Measurements from ENCODE around the gene ADARB1. TPM values are rescaled to one million over a fixed set of nuclear protein-coding genes. Genes with fewer than 3 reads are reported as not detected.

ADARB1 gene
- total RNA-seq, 2 donors from 2014 or later, result 72.4 to 85.6 TPM

GRCh38 chr21:45069085-45069484 is 5.3 kb upstream of the ADARB1 start:
- DNase-seq (ENCODE audit: low spot score), result no peak
- intact Hi-C loops (cut with DNase I), result no loop called here

- intact Hi-C loops (cut with DNase I), result no loop called here
- DNase-seq (ENCODE audit: low spot score), result no peak
These were observed 4.7 kb upstream of the ADARB1 start for GRCh38 chr21:45069711-45070110.

GRCh38 chr21:45071078-45071873 is 3.1 kb upstream of the ADARB1 start:
- intact Hi-C loops (cut with DNase I), result no loop called here
- DNase-seq (ENCODE audit: low spot score), result no peak

- intact Hi-C loops (cut with DNase I), result no loop called here
- DNase-seq (ENCODE audit: low spot score), result no peak
These were observed 2.3 kb upstream of the ADARB1 start for GRCh38 chr21:45071874-45072737.

- DNase-seq (ENCODE audit: low spot score), result no peak
- intact Hi-C loops (cut with DNase I), result no loop called here
These were observed 1.6 kb upstream of the ADARB1 start for GRCh38 chr21:45072738-45073300.

- intact Hi-C loops (cut with DNase I), result no loop called here
- DNase-seq (ENCODE audit: low spot score), result no peak
These were observed 906 bp upstream of the ADARB1 start for GRCh38 chr21:45073301-45074047.

- no peak for DNase-seq (ENCODE audit: low spot score)
- intact Hi-C loops (cut with DNase I), result no loop called here
These were observed 627 bp downstream of the ADARB1 start for GRCh38 chr21:45074818-45075595.

GRCh38 chr21:45075596-45076244 is 1.3 kb downstream of the ADARB1 start:
- intact Hi-C loops (cut with DNase I), result no loop called here
- no peak for DNase-seq (ENCODE audit: low spot score)

- no peak for DNase-seq (ENCODE audit: low spot score)
- intact Hi-C loops (cut with DNase I), result no loop called here
These were observed 1.9 kb downstream of the ADARB1 start for GRCh38 chr21:45076245-45076711.

- intact Hi-C loops (cut with DNase I), result no loop called here
- no peak for DNase-seq (ENCODE audit: low spot score)
These were observed 4.0 kb downstream of the ADARB1 start for GRCh38 chr21:45078371-45078770.

- DNase-seq (ENCODE audit: low spot score), result no peak
- intact Hi-C loops (cut with DNase I), result no loop called here
These were observed 4.5 kb downstream of the ADARB1 start for GRCh38 chr21:45078877-45079281.

- DNase-seq (ENCODE audit: low spot score), result no peak
- intact Hi-C loops (cut with DNase I), result no loop called here
These were observed 5.0 kb downstream of the ADARB1 start for GRCh38 chr21:45079351-45079750.

- intact Hi-C loops (cut with DNase I), result no loop called here
- DNase-seq (ENCODE audit: low spot score), result no peak
These were observed 5.9 kb downstream of the ADARB1 start for GRCh38 chr21:45080232-45080631.

- DNase-seq (ENCODE audit: low spot score), result no peak
- intact Hi-C loops (cut with DNase I), result no loop called here
These were observed 6.4 kb downstream of the ADARB1 start for GRCh38 chr21:45080639-45081414.

GRCh38 chr21:45081636-45082035 is 7.3 kb downstream of the ADARB1 start:
- intact Hi-C loops (cut with DNase I), result no loop called here

GRCh38 chr21:45082736-45083135 is 8.4 kb downstream of the ADARB1 start:
- intact Hi-C loops (cut with DNase I), result no loop called here
- DNase-seq (ENCODE audit: low spot score), result no peak

More at GRCh38 chr21:45081636-45082035, 7.3 kb downstream of the ADARB1 start:
- no peak for DNase-seq (ENCODE audit: low spot score)

- intact Hi-C loops (cut with DNase I), result no loop called here
- DNase-seq (ENCODE audit: low spot score), result no peak
These were observed 9.7 kb downstream of the ADARB1 start for GRCh38 chr21:45084121-45084520.

All from posterior vena cava (tissue), 2 donors.